Prostate gland (tissue), 2 donors: Measurements from ENCODE around the gene CHDH.

Source experiments
- POLR2A ChIP-seq: fragments of 450-650 bp; IDR thresholded peaks from one replicate; pipeline ENCODE4 v1.6.1; 2016; ENCODE audit warnings: antibody characterized with exemption, mild to moderate bottlenecking
- POLR2AphosphoS5 ChIP-seq: sonication (generic); formaldehyde crosslinking; IDR thresholded peaks from one replicate; pipeline ENCODE4 v1.6.1; 2017; ENCODE audit warnings: antibody characterized with exemption
- TF ChIP-seq, protein P1 (sequence below), 4 experiments: fragments of 200-600 bp in 2 of 4; fragments of 450-650 bp in 2 of 4; sonication (generic) in 2 of 4; IDR thresholded peaks; 1 replicate in 3 of 4; 2 replicates in 1 of 4; pipeline ENCODE4 v1.5.1; 2016 to 2019; ENCODE audit warnings: antibody characterized with exemption in 4 of 4, mild to moderate bottlenecking in 2 of 4, moderate library complexity in 2 of 4

- TF ChIP-seq, protein P1, sequence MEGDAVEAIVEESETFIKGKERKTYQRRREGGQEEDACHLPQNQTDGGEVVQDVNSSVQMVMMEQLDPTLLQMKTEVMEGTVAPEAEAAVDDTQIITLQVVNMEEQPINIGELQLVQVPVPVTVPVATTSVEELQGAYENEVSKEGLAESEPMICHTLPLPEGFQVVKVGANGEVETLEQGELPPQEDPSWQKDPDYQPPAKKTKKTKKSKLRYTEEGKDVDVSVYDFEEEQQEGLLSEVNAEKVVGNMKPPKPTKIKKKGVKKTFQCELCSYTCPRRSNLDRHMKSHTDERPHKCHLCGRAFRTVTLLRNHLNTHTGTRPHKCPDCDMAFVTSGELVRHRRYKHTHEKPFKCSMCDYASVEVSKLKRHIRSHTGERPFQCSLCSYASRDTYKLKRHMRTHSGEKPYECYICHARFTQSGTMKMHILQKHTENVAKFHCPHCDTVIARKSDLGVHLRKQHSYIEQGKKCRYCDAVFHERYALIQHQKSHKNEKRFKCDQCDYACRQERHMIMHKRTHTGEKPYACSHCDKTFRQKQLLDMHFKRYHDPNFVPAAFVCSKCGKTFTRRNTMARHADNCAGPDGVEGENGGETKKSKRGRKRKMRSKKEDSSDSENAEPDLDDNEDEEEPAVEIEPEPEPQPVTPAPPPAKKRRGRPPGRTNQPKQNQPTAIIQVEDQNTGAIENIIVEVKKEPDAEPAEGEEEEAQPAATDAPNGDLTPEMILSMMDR (IDR thresholded peaks at IDR 0.05) = no peak
- TF ChIP-seq POLR2A (no peak), POLR2AphosphoS5 (no peak)
These were observed 28.4 kb downstream of the CHDH start for GRCh38 chr3:53817809-53818208.
